K562 (cell line): ENCODE results near the gene FAM78A.

ENCODE experiments used
- CHD4 ChIP-seq: fragments of 200-600 bp; sonication (generic); IDR thresholded peaks from 3 replicates; pipeline ENCODE4 v1.6.1; 2012; ENCODE audit warnings: low read depth, mild to moderate bottlenecking, mixed read lengths, low read length, inconsistent platforms; ENCODE audit not compliant: insufficient read depth, insufficient replicate concordance, poor library complexity, severe bottlenecking
- CTCF ChIP-seq, 3 experiments: IDR thresholded peaks in 2 of 3; conservative IDR thresholded peaks in 1 of 3; 2 replicates each; pipeline ENCODE4 v1.5.1; 2011 to 2012; ENCODE audit warnings: low read length in 3 of 3, mild to moderate bottlenecking in 3 of 3, control low read depth in 2 of 3, improper control_type of control experiment in 1 of 3, inconsistent platforms in 1 of 3, low read depth in 1 of 3, mixed read lengths in 1 of 3, moderate library complexity in 1 of 3; ENCODE audit not compliant: insufficient read depth in 2 of 3
- E2F5 ChIP-seq: sonication (generic); formaldehyde crosslinking; IDR thresholded peaks from 2 replicates; pipeline ENCODE4 v1.8.0; 2022; ENCODE audit warnings: mild to moderate bottlenecking, missing genetic modification reagents
- MCM7 ChIP-seq, 2 experiments: fragments of 450-650 bp; IDR thresholded peaks; 2 replicates each; pipeline ENCODE4 v1.6.1; 2016 to 2018
- NFYB ChIP-seq: IDR thresholded peaks from 2 replicates; pipeline ENCODE4 v1.6.1; 2011; ENCODE audit warnings: mild to moderate bottlenecking, moderate library complexity; ENCODE audit not compliant: insufficient read length; ENCODE audit errors: extremely low read depth
- PHF20 ChIP-seq: fragments of 450-650 bp; IDR thresholded peaks from 2 replicates; pipeline ENCODE4 v1.6.1; 2018; ENCODE audit not compliant: partially characterized antibody
- POLR2A ChIP-seq: fragments of 450-650 bp; conservative IDR thresholded peaks from 2 replicates; pipeline ENCODE4 v1.6.1; 2016
- RBM39 ChIP-seq: fragments of 200-400 bp; formaldehyde crosslinking; optimal IDR thresholded peaks from 2 replicates; pipeline ENCODE3; 2018; ENCODE audit warnings: low read depth, low read length
- USF1 ChIP-seq: sonication (generic); formaldehyde crosslinking; IDR thresholded peaks from 2 replicates; pipeline ENCODE4 v1.9.0; 2022; ENCODE audit warnings: mild to moderate bottlenecking, missing genetic modification reagents
- ZBTB11 ChIP-seq, 3 experiments: fragments of 200-800 bp in 1 of 3; fragments of 250-450 bp in 1 of 3; fragments of 450-650 bp in 1 of 3; sonication (Bioruptor Pico) in 1 of 3; sonication (Bioruptor generic) in 1 of 3; formaldehyde crosslinking in 1 of 3; IDR thresholded peaks; 2 replicates each; pipeline versions ENCODE4 v1.6.1 to v1.8.0; 2016 to 2022; ENCODE audit warnings: mild to moderate bottlenecking in 2 of 3, missing genetic modification characterization in 2 of 3, missing compliant biosample characterization in 1 of 3, moderate library complexity in 1 of 3
- ZFP91 ChIP-seq: sonication (generic); formaldehyde crosslinking; IDR thresholded peaks from 2 replicates; pipeline ENCODE4 v1.8.0; 2022; ENCODE audit warnings: mild to moderate bottlenecking, missing genetic modification reagents
- ZNF655 ChIP-seq: fragments of 250-450 bp; sonication (Bioruptor Pico); IDR thresholded peaks from 2 replicates; pipeline ENCODE4 v1.5.0; 2021
- ZNF764 ChIP-seq: fragments of 250-450 bp; sonication (Bioruptor Pico); IDR thresholded peaks from 2 replicates; pipeline ENCODE4 v1.4.0; 2020; ENCODE audit warnings: low read depth, mild to moderate bottlenecking, moderate library complexity

GRCh38 chr9:131238402-131239021 is 37.8 kb downstream of the FAM78A start:
- TF ChIP-seq POLR2A (no peak), ZNF764 (no peak), ZFP91 (CRISPR knock-in tag) (no peak), NFYB (no peak), ZBTB11 (CRISPR knock-in tag; IDR thresholded peaks at IDR 0.05) (no peak), E2F5 (CRISPR knock-in tag) (no peak), ZNF655 (no peak), RBM39 (no peak), USF1 (no peak), CTCF (IDR thresholded peaks at IDR 0.05 in 2 of 3, conservative IDR thresholded peaks at IDR 0.05 in 1 of 3; ENCODE audit: insufficient read depth in 2 of 3, low read depth in 1 of 3, low read length in 3 of 3) (no peak), PHF20 (no peak), CHD4 (no peak), MCM7 (IDR thresholded peaks at IDR 0.05) (no peak)
